ENCODE data around the gene RSPRY1. TPM values are rescaled to one million over a fixed set of nuclear protein-coding genes. Genes with fewer than 3 reads are reported as not detected.

Gene RSPRY1
- total and polyA plus RNA-seq, 2 of the 8 experiments (the other 6 are each of a cell fraction or from before 2014, with no cell fraction given), result 11.5 to 32.5 TPM

DNA sequence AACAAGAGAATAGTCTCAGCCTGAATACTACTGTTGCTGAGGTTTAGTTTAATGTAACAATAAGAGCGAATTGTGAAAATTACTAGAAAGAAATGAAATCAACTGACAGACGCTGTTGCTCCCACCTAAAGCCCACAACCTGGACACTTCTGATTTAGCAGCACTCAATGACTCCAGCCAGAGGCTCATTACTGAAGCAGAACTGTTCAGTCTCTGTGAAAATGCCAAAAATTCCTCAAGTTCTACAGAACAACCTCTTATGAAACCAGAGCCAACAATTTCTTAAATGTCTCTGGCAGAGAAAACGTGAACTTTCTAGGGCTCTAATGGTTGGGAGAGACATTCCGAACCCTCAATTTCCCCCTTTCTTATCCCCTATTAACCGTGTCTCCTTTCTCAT lies 10.2 kb upstream of the RSPRY1 start:
- Histone ChIP-seq H3K4ac (replicated peaks; ENCODE audit: insufficient read length, low read depth, low read length) (no peak overlapping the region), H3K4me3 (ENCODE audit: extremely low read depth in 1 of 4, insufficient read depth in 2 of 4, low read depth in 3 of 4, low read length in 4 of 4) (no peak overlapping the region), H3K14ac (ENCODE audit: insufficient read length) (no peak overlapping the region), H2AFZ (ENCODE audit: low read length) (no peak overlapping the region), H4K5ac (ENCODE audit: insufficient read length, low read depth, low read length) (no peak overlapping the region), H2BK120ac (replicated peaks; ENCODE audit: low read depth, low read length) (no peak overlapping the region), H3K4me1 (replicated peaks in 1 of 4; ENCODE audit: control insufficient read depth in 3 of 4, insufficient read depth in 4 of 4, low read length in 3 of 4) (no peaks in the 10 kb centered on the region; a peak in 1 of 7 replicates), H4K91ac (replicated peaks; ENCODE audit: insufficient read length, low read length) (no peak overlapping the region), H3K56ac (replicated peaks; ENCODE audit: insufficient read length, low read depth, low read length) (no peak overlapping the region), H2BK5ac (ENCODE audit: low read depth, low read length) (no peak overlapping the region), H3K79me1 (ENCODE audit: low read depth, low read length) (peaks cover 4% of the 10 kb centered on the region; the same call in 1 of the 2 replicates), H3K23ac (ENCODE audit: insufficient read length) (no peak overlapping the region), H4K20me1 (replicated peaks in 1 of 2; ENCODE audit: control insufficient read depth in 1 of 2, insufficient read depth in 2 of 2, low read length in 2 of 2) (no peaks in the 10 kb centered on the region), H2BK12ac (ENCODE audit: low read depth, low read length) (no peak overlapping the region), H4K8ac (ENCODE audit: extremely low read depth, insufficient read depth, low read length) (no peak overlapping the region), H3K27ac (ENCODE audit: low read depth, low read length) (no peak overlapping the region), H3K36me3 (ENCODE audit: control insufficient read depth in 2 of 4, insufficient read depth in 4 of 4, low read length in 3 of 4) (peaks cover 0 to 25% (median 19%) of the 10 kb centered on the region in 4 experiments), H3K9ac (replicated peaks in 1 of 4; ENCODE audit: extremely low read depth in 1 of 4, low read depth in 3 of 4, low read length in 3 of 4) (no peak overlapping the region), H2AK5ac (ENCODE audit: low read depth, low read length) (no peak overlapping the region), H3K18ac (ENCODE audit: extremely low read depth, low read length) (no peak overlapping the region), H3K23me2 (ENCODE audit: low read depth, low read length) (no peaks in the 10 kb centered on the region; the same call in 1 of the 2 replicates), H3K4me2 (ENCODE audit: insufficient read depth in 1 of 2, low read depth in 2 of 2, low read length in 2 of 2) (no peak overlapping the region), H2BK15ac (ENCODE audit: low read length) (no peak overlapping the region), H3K79me2 (ENCODE audit: control insufficient read depth in 1 of 2, insufficient read depth in 2 of 2, low read length in 2 of 2) (peaks cover 0 to 26% of the 10 kb centered on the region in 2 experiments; a peak in 3 of 4 replicates), H3K9me3 (ENCODE audit: insufficient read depth in 2 of 2, low read depth in 1 of 2, low read length in 1 of 2) (no peaks in the 10 kb centered on the region), H2BK20ac (ENCODE audit: low read length) (no peak overlapping the region), H3K27me3 (replicated peaks in 1 of 4; ENCODE audit: control insufficient read depth in 3 of 4, extremely low read depth in 1 of 4, insufficient read depth in 3 of 4, low read length in 3 of 4) (no peaks in the 10 kb centered on the region)
- CTCF ChIA-PET (ENCODE audit: partially characterized antibody), result no interaction called here
- DNase-seq (ENCODE audit: low read depth in 1 of 2, low spot score in 2 of 2), result no peak
- no peak for FAIRE-seq
- POLR2A ChIA-PET (ENCODE audit: partially characterized antibody), result interaction anchor here (0.6 to 2.3 kb wide), 2 partner anchors 10 to 115 kb away, joined by 3 to 10 read pairs; partner anchors contain the start of genes PSME3IP1 and RSPRY1
- 89% methylated on average over 5 of the region's 5 CpGs; no CpG with 5 or more reads in 1 of the 2 experiments for WGBS, 2 experiments (ENCODE audit: extremely low coverage in 1 of 2, insufficient coverage in 1 of 2, insufficient read length in 1 of 2, insufficient replicate concordance in 2 of 2, low coverage in 1 of 2, low lambda C conversion rate in 2 of 2, missing lambda C conversion rate in 1 of 2)
- no peak for TF ChIP-seq FOSL1 (IDR thresholded peaks at IDR 0.05; ENCODE audit: insufficient read depth, low read depth, low read length)
- no peak for TF ChIP-seq POLR2A (IDR thresholded peaks at IDR 0.05; ENCODE audit: control extremely low read depth in 1 of 2, low read depth in 2 of 2, low read length in 2 of 2)
- no peak for TF ChIP-seq POU5F1 (IDR thresholded peaks at IDR 0.05; ENCODE audit: low read depth, low read length)
- TF ChIP-seq SIX5 (IDR thresholded peaks at IDR 0.05; ENCODE audit: low read depth, low read length), result no peak
- TF ChIP-seq, protein P1, sequence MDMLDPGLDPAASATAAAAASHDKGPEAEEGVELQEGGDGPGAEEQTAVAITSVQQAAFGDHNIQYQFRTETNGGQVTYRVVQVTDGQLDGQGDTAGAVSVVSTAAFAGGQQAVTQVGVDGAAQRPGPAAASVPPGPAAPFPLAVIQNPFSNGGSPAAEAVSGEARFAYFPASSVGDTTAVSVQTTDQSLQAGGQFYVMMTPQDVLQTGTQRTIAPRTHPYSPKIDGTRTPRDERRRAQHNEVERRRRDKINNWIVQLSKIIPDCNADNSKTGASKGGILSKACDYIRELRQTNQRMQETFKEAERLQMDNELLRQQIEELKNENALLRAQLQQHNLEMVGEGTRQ (IDR thresholded peaks at IDR 0.05; ENCODE audit: low read length), result no peak
- no peak for TF ChIP-seq TAF1 (IDR thresholded peaks at IDR 0.05; ENCODE audit: low read depth, low read length)
- no peak for TF ChIP-seq KDM1A (IDR thresholded peaks at IDR 0.05; ENCODE audit: borderline replicate concordance, low read length)
- TF ChIP-seq EP300 (IDR thresholded peaks at IDR 0.05; ENCODE audit: borderline replicate concordance in 1 of 2, low read depth in 2 of 2, low read length in 2 of 2), result no peak
- no peak for TF ChIP-seq YY1 (IDR thresholded peaks at IDR 0.05; ENCODE audit: low read depth, low read length)
- TF ChIP-seq SRF (IDR thresholded peaks at IDR 0.05; ENCODE audit: low read depth, low read length), result no peak
- no peak for TF ChIP-seq BACH1 (IDR thresholded peaks at IDR 0.05; ENCODE audit: low read length)
- no peak for TF ChIP-seq NRF1 (IDR thresholded peaks at IDR 0.05; ENCODE audit: low read depth, low read length)
- no peak for TF ChIP-seq PHF8 (conservative IDR thresholded peaks at IDR 0.05; ENCODE audit: low read depth, low read length)
- no peak for TF ChIP-seq RBBP5 (IDR thresholded peaks at IDR 0.05; ENCODE audit: borderline replicate concordance, low read depth, low read length)

All from H1 (cell line).